Keratinocyte (primary cell): ENCODE results near the gene DMRT2. TPM values are rescaled to one million over a fixed set of nuclear protein-coding genes. Genes with fewer than 3 reads are reported as not detected.

Source experiments
- DNase-seq: peaks from one replicate; pipeline ENCODE4 v3.0.0-alpha.2; 2011; ENCODE audit warnings: low read depth, missing footprints, low spot score
- FAIRE-seq: peaks from 2 replicates; lab custom pipeline; 2011; peaks lifted over from hg19 to GRCh38; lab: Jason Lieb, UNC
- H2AFZ ChIP-seq: 2 replicates; pipeline ENCODE4 v1.6.0; 2012; ENCODE audit warnings: low read length, control low read depth, inconsistent platforms; ENCODE audit not compliant: control insufficient read depth
- H3K27ac ChIP-seq: 2 replicates; pipeline ENCODE4 v1.5.1; 2011; ENCODE audit warnings: low read length; ENCODE audit not compliant: control insufficient read depth, insufficient read depth
- H3K27me3 ChIP-seq: 3 replicates; pipeline ENCODE4 v1.6.0; 2011; ENCODE audit warnings: low read length; ENCODE audit not compliant: control insufficient read depth, insufficient read depth; ENCODE audit errors: extremely low read depth
- H3K36me3 ChIP-seq, 2 experiments: 2 replicates in 1 of 2; 3 replicates in 1 of 2; pipeline ENCODE4 v1.5.1; 2011; ENCODE audit warnings: low read length in 2 of 2, mild to moderate bottlenecking in 1 of 2; ENCODE audit not compliant: control insufficient read depth in 2 of 2, insufficient read depth in 2 of 2; ENCODE audit errors: extremely low read depth in 1 of 2
- H3K4me1 ChIP-seq: 3 replicates; pipeline ENCODE4 v1.5.1; 2011; ENCODE audit warnings: low read length; ENCODE audit not compliant: control insufficient read depth, insufficient read depth; ENCODE audit errors: extremely low read depth
- H3K4me2 ChIP-seq: 3 replicates; pipeline ENCODE4 v1.6.0; 2011; ENCODE audit warnings: low read depth, low read length; ENCODE audit not compliant: control insufficient read depth, insufficient read depth; ENCODE audit errors: extremely low read depth
- H3K4me3 ChIP-seq, 3 experiments: fragments of 200-600 bp in 1 of 3; sonication (generic) in 1 of 3; 2 replicates in 2 of 3; 3 replicates in 1 of 3; pipeline ENCODE4 v1.5.1; 2011 to 2016; ENCODE audit warnings: low read length in 3 of 3, mild to moderate bottlenecking in 3 of 3, control low read depth in 2 of 3, inconsistent platforms in 1 of 3, low read depth in 1 of 3, mixed read lengths in 1 of 3, mixed run types in 1 of 3, moderate library complexity in 1 of 3; ENCODE audit not compliant: control insufficient read depth in 2 of 3, insufficient read depth in 2 of 3; ENCODE audit errors: extremely low read depth in 1 of 3
- H3K79me2 ChIP-seq: 2 replicates; pipeline ENCODE4 v1.6.0; 2012; ENCODE audit warnings: low read length; ENCODE audit not compliant: control insufficient read depth, insufficient read depth
- H3K9ac ChIP-seq: 3 replicates; pipeline ENCODE4 v1.6.0; 2011; ENCODE audit warnings: low read length; ENCODE audit not compliant: control insufficient read depth, insufficient read depth; ENCODE audit errors: extremely low read depth
- H3K9me1 ChIP-seq: 3 replicates; pipeline ENCODE4 v1.6.0; 2011; ENCODE audit warnings: low read length; ENCODE audit not compliant: control insufficient read depth, insufficient read depth; ENCODE audit errors: extremely low read depth
- H3K9me3 ChIP-seq: 2 replicates; pipeline ENCODE4 v1.5.1; 2012; ENCODE audit warnings: low read depth, low read length; ENCODE audit not compliant: control insufficient read depth
- H4K20me1 ChIP-seq: 3 replicates; pipeline ENCODE4 v1.6.0; 2011; ENCODE audit warnings: low read length; ENCODE audit not compliant: control insufficient read depth, insufficient read depth; ENCODE audit errors: extremely low read depth
- EZH2 ChIP-seq: IDR thresholded peaks from one replicate; pipeline ENCODE4 v1.6.1; 2012; ENCODE audit warnings: inconsistent platforms, mild to moderate bottlenecking, low read length, moderate library complexity
- dilution Hi-C: fragments of 300-500 bp; cut with MboI; formaldehyde crosslinking; loops from one replicate; pipeline ENCODE4 v1.7.0; 2020; ENCODE audit warnings: low sequenced_read_pairs; ENCODE audit not compliant: extremely low pct_ligation_motif_present
- polyA plus RNA-seq, 5 experiments: library from polyadenylated mRNA; depleted of rRNA in 3 of 5; stranded (reverse) in 3 of 5; stranded (forward) in 1 of 5; unstranded in 1 of 5; fragments of >200 nt; gene quantifications; 1 replicate in 1 of 5; 2 replicates in 3 of 5; 3 replicates in 1 of 5; pipeline versions ENCODE4 v1.2.1 to v1.2.3, GENCODE V29; 2011 to 2012; ENCODE audit warnings: missing spikeins in 2 of 5, low read depth in 1 of 5, low replicate concordance in 1 of 5
- TF ChIP-seq, protein P1 (sequence below), 3 experiments: IDR thresholded peaks in 1 of 3; conservative IDR thresholded peaks in 1 of 3; optimal IDR thresholded peaks in 1 of 3; 2 replicates in 2 of 3; 3 replicates in 1 of 3; pipeline versions ENCODE3 to v1.5.1; 2011; ENCODE audit warnings: low read length in 3 of 3, mild to moderate bottlenecking in 3 of 3, moderate library complexity in 2 of 3, control low read depth in 1 of 3, inconsistent platforms in 1 of 3; ENCODE audit not compliant: insufficient read depth in 2 of 3; ENCODE audit errors: extremely low read depth in 1 of 3

DMRT2 gene
- polyA plus RNA-seq, 1 donor (not counting 4 experiments of a cell fraction or from before 2014, with no cell fraction given) = not detected

DNA sequence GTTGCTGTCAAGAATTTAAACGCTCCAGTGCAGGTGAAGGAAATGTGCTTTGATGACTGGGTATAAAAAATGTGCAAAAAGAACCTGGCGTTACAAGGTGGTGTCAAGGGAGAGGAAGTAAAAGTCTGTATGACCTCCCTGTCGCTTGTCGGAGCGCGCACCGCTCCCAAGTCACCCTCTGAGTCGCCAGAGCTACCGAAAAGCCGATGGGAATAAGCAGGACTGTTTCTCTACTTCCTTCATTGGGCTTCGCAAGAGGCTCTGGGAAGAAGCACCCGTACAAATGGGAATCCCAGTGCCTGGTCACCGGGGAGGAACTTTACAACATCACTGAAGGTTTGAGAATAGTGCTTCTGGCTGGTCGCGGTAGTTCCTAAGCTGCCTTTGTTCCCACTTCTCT is 1.3 kb upstream of the DMRT2 start:
- Histone ChIP-seq H3K27ac (no peak overlapping the region), H3K4me2 (no peak overlapping the region), H3K9me3 (peaks cover 7% of the 10 kb centered on the region), H3K4me3 (no peak overlapping the region), H2AFZ (no peak overlapping the region), H3K9ac (no peak overlapping the region), H3K36me3 (no peaks in the 10 kb centered on the region), H4K20me1 (no peaks in the 10 kb centered on the region), H3K79me2 (no peaks in the 10 kb centered on the region), H3K27me3 (peaks cover 97% of the 10 kb centered on the region), H3K9me1 (no peaks in the 10 kb centered on the region), H3K4me1 (peaks cover 7% of the 10 kb centered on the region)
- DNase-seq (no peak), FAIRE-seq (no peak)
- dilution Hi-C loops = no loop called here
- TF ChIP-seq EZH2 = no peak
- TF ChIP-seq, protein P1, sequence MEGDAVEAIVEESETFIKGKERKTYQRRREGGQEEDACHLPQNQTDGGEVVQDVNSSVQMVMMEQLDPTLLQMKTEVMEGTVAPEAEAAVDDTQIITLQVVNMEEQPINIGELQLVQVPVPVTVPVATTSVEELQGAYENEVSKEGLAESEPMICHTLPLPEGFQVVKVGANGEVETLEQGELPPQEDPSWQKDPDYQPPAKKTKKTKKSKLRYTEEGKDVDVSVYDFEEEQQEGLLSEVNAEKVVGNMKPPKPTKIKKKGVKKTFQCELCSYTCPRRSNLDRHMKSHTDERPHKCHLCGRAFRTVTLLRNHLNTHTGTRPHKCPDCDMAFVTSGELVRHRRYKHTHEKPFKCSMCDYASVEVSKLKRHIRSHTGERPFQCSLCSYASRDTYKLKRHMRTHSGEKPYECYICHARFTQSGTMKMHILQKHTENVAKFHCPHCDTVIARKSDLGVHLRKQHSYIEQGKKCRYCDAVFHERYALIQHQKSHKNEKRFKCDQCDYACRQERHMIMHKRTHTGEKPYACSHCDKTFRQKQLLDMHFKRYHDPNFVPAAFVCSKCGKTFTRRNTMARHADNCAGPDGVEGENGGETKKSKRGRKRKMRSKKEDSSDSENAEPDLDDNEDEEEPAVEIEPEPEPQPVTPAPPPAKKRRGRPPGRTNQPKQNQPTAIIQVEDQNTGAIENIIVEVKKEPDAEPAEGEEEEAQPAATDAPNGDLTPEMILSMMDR (optimal IDR thresholded peaks at IDR 0.05 in 1 of 3, IDR thresholded peaks at IDR 0.05 in 1 of 3, conservative IDR thresholded peaks at IDR 0.05 in 1 of 3; ENCODE audit: extremely low read depth in 1 of 3, insufficient read depth in 2 of 3, low read length in 3 of 3) = no peak

DNA sequence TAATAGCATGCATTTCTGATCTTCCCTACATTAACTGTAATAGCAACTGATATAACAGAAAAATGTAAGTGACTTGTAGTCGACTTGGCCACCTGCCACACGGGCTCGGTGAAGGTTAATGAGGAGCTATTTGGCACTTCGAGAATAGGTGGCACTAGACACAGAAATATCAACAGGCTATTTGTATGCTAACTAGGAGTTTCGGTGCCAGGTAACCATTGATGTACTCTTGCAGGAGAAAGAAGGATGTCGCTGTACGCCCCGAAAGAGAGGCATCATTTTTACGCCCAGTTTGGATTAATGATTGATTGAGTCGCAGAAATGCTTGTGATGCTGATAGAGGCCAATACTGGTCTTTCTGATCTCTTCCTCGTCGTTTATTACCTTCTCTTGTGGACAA is 516 bp upstream of the DMRT2 start:
- peak overlapping the region in 2 of 3 experiments; percentile 10 to 27 for H3K4me3 ChIP-seq
- H3K4me1 ChIP-seq = peaks cover 7% of the 10 kb centered on the region
- H3K9me3 ChIP-seq = peaks cover 7% of the 10 kb centered on the region
- H4K20me1 ChIP-seq = no peaks in the 10 kb centered on the region
- no peak overlapping the region for H2AFZ ChIP-seq
- no peak overlapping the region for H3K9ac ChIP-seq
- H3K4me2 ChIP-seq = peak overlapping the region; percentile 51
- no peaks in the 10 kb centered on the region for H3K79me2 ChIP-seq
- no peak overlapping the region for H3K27ac ChIP-seq
- TF ChIP-seq EZH2 = no peak
- TF ChIP-seq, protein P1 (optimal IDR thresholded peaks at IDR 0.05 in 1 of 3, IDR thresholded peaks at IDR 0.05 in 1 of 3, conservative IDR thresholded peaks at IDR 0.05 in 1 of 3; ENCODE audit: extremely low read depth in 1 of 3, insufficient read depth in 2 of 3, low read length in 3 of 3) = no peak
- no peaks in the 10 kb centered on the region for H3K36me3 ChIP-seq
- DNase-seq (no peak), FAIRE-seq (no peak)
- no peaks in the 10 kb centered on the region for H3K9me1 ChIP-seq
- dilution Hi-C loops = no loop called here
- H3K27me3 ChIP-seq = peaks cover 93% of the 10 kb centered on the region
